GM12891 (cell line): Measurements from ENCODE around the gene MED4.

ENCODE experiments used
- DNase-seq: peaks from one replicate; pipeline ENCODE4 v3.0.0; 2011; ENCODE audit warnings: low spot score; ENCODE audit not compliant: insufficient read length
- FAIRE-seq: peaks from 2 replicates; lab custom pipeline; 2011; peaks lifted over from hg19 to GRCh38; lab: Jason Lieb, UNC
- PAX5 ChIP-seq: IDR thresholded peaks from 2 replicates; pipeline ENCODE4 v1.6.1; 2011; ENCODE audit warnings: low read length, moderate library complexity, mild to moderate bottlenecking; ENCODE audit not compliant: insufficient read depth, severe bottlenecking
- POLR2A ChIP-seq: IDR thresholded peaks from 2 replicates; pipeline ENCODE4 v1.6.1; 2011; ENCODE audit warnings: low read depth, low read length, control low read depth
- POLR2AphosphoS5 ChIP-seq: IDR thresholded peaks from 2 replicates; pipeline ENCODE4 v1.6.1; 2011; ENCODE audit warnings: low read depth, low read length, control low read depth
- POU2F2 ChIP-seq: IDR thresholded peaks from 2 replicates; pipeline ENCODE4 v1.6.1; 2011; ENCODE audit warnings: low read depth, mild to moderate bottlenecking, control low read depth, low read length, moderate library complexity
- SPI1 ChIP-seq: IDR thresholded peaks from 2 replicates; pipeline ENCODE4 v1.6.1; 2011; ENCODE audit warnings: low read depth, low read length, control low read depth
- TAF1 ChIP-seq: IDR thresholded peaks from 2 replicates; pipeline ENCODE4 v1.6.1; 2011; ENCODE audit warnings: low read depth, low read length, control low read depth

MED4 gene

DNA sequence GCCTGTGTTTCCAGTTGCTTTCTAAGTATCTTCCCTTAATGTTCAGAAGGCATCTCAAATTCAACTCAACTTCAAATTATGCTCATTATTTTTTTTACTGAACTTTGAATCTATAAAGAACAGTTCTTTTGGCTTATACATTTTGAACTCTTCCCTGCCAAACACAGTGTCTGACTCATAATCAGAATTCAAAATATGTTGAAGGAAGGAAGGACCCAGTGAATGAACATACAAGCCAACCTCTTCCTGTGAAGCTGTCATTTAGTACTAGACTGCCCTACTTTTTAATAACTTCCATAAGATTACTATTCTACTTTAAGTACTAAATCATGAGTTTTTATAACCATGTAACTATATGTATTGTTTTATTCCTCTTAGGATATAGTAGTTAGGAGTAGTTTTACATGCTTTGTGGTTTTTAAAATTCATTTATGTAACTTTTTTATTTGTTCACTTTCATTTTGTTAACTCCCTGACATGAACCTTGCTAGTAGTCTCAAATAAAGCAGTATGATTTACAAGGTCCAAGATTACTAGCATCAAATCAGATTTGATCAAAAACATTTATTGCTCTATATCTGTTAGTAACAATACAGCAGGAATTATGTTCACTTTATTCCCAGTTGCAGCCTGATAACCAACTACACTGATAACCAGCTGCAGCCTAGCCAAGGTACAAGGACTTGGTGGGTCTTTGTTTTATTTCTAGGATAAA is 51.0 kb downstream of the MED4 start:
- DNase-seq (no peak), FAIRE-seq (no peak)
- TF ChIP-seq POU2F2 (no peak), POLR2AphosphoS5 (no peak), SPI1 (no peak), POLR2A (no peak), TAF1 (no peak), PAX5 (no peak)

DNA sequence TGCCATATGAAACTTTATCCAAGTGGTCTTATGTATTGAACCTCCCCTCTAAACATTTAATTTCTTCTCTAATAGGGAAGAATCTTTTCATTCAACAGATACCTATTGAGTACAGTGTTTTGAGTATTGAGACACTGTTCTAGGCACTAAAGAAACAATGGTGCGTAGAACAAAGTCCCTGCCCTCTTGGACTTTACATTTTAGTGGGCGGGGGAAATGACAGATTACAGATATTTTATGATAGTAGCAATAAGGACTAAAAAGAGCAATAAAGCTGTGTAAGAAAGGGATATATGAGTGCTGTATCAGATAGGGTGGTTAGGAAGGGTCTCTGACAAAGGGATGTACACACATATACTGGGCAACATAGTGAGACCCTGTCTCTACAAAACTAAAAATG is 52.0 kb downstream of the MED4 start:
- FAIRE-seq = peak; percentile 51
- TF ChIP-seq POU2F2 = no peak
- TF ChIP-seq POLR2A = no peak
- TF ChIP-seq POLR2AphosphoS5 = no peak
- no peak for TF ChIP-seq TAF1
- TF ChIP-seq PAX5 = no peak
- TF ChIP-seq SPI1 = no peak

DNA sequence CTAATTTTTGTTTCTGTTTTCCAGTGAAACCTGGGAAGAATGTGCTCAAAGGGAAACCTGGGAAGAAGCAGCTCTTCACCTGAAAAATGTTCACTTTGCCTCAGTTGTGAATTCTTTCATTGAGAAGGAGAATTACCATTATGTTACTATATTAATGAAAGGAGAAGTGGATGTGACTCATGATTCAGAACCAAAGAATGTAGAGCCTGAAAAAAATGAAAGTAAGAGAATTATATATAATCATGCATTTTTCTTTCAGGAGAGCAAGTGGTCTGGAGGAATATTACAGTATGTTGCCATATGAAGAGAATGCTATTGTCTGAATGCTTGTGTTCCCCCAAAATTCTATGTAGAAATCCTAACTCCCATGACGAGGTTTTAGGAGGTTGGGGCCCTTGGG is 54.0 kb downstream of the MED4 start:
- DNase-seq (no peak), FAIRE-seq (no peak)
- TF ChIP-seq POU2F2 = no peak
- no peak for TF ChIP-seq POLR2A
- TF ChIP-seq SPI1 = no peak
- TF ChIP-seq PAX5 = no peak
- TF ChIP-seq TAF1 = no peak

More for the DNA sequence above, 52.0 kb downstream of the MED4 start:
- DNase-seq = no peak

DNA sequence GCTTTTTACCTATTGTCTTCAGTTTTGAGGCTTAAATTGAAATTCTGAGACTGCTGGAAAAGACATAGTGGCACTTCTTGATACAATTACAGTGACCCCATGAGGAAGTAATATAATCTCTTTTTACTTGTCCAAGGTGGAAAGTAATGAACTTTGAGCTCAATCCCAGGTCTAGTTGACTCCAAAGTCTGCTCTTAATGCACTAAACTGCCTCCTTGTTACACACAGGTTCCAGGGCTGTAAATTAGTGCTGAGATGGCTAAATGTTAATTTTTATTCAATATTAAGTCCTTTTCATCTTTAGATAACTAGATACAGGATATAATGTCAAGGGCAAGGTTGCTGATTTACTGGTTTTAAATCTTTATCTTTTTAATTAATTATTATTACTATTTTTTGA is 54.9 kb downstream of the MED4 start:
- DNase-seq = no peak
- no peak for FAIRE-seq
- TF ChIP-seq POLR2A (no peak), PAX5 (no peak), TAF1 (no peak), SPI1 (no peak), POU2F2 (no peak), POLR2AphosphoS5 (no peak)

DNA sequence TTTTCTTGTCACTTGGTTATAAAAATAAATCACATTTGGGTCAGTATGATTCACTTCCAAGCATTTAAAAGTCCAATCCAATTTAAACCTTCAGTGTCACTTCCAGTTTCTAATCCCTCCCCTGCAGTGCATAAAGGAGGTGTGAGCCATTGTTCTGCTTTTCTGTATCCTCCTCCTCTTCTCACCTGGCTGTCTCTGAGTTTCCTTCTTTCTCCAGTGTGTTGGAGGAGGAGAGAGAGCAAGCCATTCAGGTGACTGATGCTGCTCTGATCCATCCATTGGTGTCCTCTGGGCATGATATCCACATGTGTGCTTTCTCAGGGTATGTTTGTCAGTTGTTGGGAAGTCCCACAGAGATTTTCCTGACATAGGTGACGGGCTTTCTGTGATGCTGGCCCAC is 56.1 kb downstream of the MED4 start:
- TF ChIP-seq POLR2AphosphoS5 = no peak
- no peak for TF ChIP-seq POLR2A
- no peak for TF ChIP-seq SPI1
- TF ChIP-seq TAF1 = no peak
- no peak for TF ChIP-seq POU2F2
- no peak for TF ChIP-seq PAX5
- DNase-seq (no peak), FAIRE-seq (peak; percentile 33)

DNA sequence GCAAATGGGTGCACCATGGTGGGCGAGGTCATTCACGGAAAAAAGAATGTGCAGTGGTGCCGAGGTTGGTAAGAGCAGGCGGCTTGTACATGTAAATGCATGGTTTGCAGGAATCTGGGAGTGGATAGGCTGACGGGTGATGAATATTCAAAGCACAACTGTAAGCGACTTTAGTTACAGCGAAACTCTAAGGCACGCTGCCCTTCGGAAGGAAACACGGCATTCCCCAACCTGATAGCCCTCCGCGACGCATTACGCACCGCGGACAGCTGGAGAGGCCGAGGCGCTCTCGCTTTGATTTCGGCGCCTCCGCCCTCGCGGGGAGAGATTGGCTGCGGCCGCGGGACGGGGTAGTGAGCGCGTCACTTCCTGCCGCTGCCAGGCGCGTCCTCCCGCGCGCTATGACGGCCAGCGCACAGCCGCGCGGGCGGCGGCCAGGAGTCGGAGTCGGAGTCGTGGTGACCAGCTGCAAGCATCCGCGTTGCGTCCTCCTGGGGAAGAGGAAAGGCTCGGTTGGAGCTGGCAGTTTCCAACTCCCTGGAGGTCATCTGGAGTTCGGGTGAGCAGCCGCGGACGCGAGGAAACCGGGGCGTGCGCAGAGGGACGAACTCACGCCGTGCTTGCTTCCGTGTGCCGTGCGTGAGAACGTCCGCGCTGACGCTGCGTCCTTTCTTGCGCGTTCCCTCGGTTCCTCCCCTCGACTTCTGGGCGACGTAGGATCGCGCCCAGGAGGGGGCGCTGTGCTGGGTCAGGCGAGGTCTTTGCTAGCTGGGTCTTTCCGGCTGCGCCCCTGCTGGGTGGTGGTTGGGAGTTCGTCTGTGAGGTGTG is 57.3 kb downstream of the MED4 start, which contains the start of gene NUDT15:
Gene NUDT15 (plus strand): TSS at position 381 of the 828 bp plus-strand sequence. CDS start 21 bp downstream, at position 402.
- DNase-seq (peak; percentile 87), FAIRE-seq (peak; percentile 100)
- TF ChIP-seq POLR2A = peak; percentile 99
- TF ChIP-seq POLR2AphosphoS5 = peak; percentile 98
- peak; percentile 68; the same call in 1 of the 2 replicates for TF ChIP-seq POU2F2
- TF ChIP-seq PAX5 = no peak
- TF ChIP-seq SPI1 = peak; percentile 67
- peak; percentile 86 for TF ChIP-seq TAF1

DNA sequence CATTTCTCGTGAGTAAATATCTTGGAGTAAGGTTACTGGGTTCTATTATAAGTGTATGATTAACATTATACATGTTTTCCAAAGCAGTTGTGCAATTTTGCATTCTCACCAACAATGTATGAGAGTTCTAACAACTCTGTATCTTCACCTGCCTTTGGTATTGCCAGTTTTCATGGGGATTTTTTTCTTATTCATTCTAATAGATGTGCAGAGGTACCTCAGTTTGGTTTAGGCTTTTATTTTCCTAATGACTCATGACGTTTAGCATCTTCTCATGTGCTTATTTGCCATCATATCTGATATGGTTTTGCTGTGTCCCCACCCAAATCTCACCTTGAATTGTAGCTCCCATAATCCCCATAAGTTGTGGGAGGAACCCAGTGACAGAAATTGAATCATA is 65.0 kb downstream of the MED4 start:
- no peak for FAIRE-seq
- TF ChIP-seq PAX5 (no peak), POU2F2 (no peak), SPI1 (no peak), TAF1 (no peak), POLR2AphosphoS5 (no peak)
- no peak for DNase-seq

DNA sequence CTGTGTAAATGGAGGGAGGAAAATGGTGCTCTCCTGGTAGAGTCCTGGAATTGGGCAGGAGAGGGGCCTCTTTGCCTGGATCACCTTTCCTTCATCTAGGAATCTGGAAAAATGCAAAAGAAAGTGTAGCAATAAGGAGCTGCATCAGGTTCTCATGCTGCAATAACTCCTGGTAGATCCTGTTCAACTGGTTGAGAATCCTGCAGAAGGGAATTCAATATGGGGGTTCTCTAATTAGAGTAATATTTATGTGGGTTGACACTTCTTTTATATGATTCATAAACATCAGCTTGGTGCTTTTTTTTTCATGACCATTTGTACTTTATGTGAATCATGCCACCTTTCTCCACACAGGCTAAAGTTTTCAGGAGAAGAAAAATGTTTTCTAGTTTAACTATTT is 66.8 kb downstream of the MED4 start:
- FAIRE-seq = no peak
- no peak for TF ChIP-seq PAX5
- no peak for TF ChIP-seq POU2F2
- no peak for TF ChIP-seq TAF1
- no peak for TF ChIP-seq POLR2A
- no peak for TF ChIP-seq POLR2AphosphoS5
- TF ChIP-seq SPI1 = no peak
- no peak for DNase-seq
